ENCODE measurements around the gene ENTREP3.
A peak's percentile ranks its signal among the peaks of the same experiment; 100 is the strongest.

Gene ENTREP3

GRCh38 chr1:155242805-155243358 is 12.4 kb downstream of the ENTREP3 start:
- Histone ChIP-seq H3K27ac (ENCODE audit: low read length, poor library complexity, severe bottlenecking) (no peak overlapping the region), H3K18ac (ENCODE audit: low read depth in 1 of 2, low read length in 2 of 2) (no peak overlapping the region), H2AK5ac (ENCODE audit: low read length, severe bottlenecking) (no peak overlapping the region), H4K91ac (ENCODE audit: low read length) (no peak overlapping the region), H4K8ac (ENCODE audit: low read length) (no peak overlapping the region), H3K4ac (ENCODE audit: low read depth in 1 of 2, low read length in 2 of 2) (no peak overlapping the region), H3K14ac (ENCODE audit: low read length in 2 of 2) (no peak overlapping the region), H2BK12ac (ENCODE audit: low read length in 2 of 2) (no peak overlapping the region), H3K9ac (ENCODE audit: low read length) (peak overlapping the region; percentile 91), H2BK5ac (ENCODE audit: low read depth, low read length, poor library complexity, severe bottlenecking) (no peak overlapping the region), H2BK120ac (ENCODE audit: low read depth, low read length) (no peak overlapping the region), H3K4me3 (ENCODE audit: insufficient read depth in 1 of 2, low read depth in 1 of 2, low read length in 2 of 2) (peak overlapping the region in 1 of 2 experiments; percentile 79), H3K9me3 (ENCODE audit: control insufficient read depth, low read length) (no peaks in the 10 kb centered on the region), H3K79me1 (replicated peaks; ENCODE audit: low read length, poor library complexity, severe bottlenecking) (peaks cover 4% of the 10 kb centered on the region), H3K4me1 (ENCODE audit: control insufficient read depth, insufficient read depth, low read depth, low read length) (peaks cover 11% of the 10 kb centered on the region), H2AFZ (ENCODE audit: low read depth, low read length) (no peak overlapping the region), H3K4me2 (ENCODE audit: low read length, poor library complexity, severe bottlenecking) (no peak overlapping the region), H2BK15ac (ENCODE audit: low read depth, poor library complexity, severe bottlenecking) (no peak overlapping the region), H3K23ac (ENCODE audit: low read length in 2 of 2) (no peak overlapping the region), H3K27me3 (ENCODE audit: control insufficient read depth in 1 of 2, insufficient read depth in 1 of 2, low read length in 2 of 2) (no peaks in the 10 kb centered on the region), H3K36me3 (ENCODE audit: control insufficient read depth in 1 of 2, insufficient read depth in 2 of 2, low read depth in 1 of 2, low read length in 2 of 2) (peaks cover 27 to 31% of the 10 kb centered on the region in 2 experiments)
- 86% methylated on average over 3 of the region's 3 CpGs for WGBS
- no peak for DNase-seq

- Histone ChIP-seq H3K79me1 (replicated peaks; ENCODE audit: low read length, poor library complexity, severe bottlenecking) (peaks cover 4% of the 10 kb centered on the region), H3K4ac (ENCODE audit: low read depth in 1 of 2, low read length in 2 of 2) (no peak overlapping the region), H3K9me3 (ENCODE audit: control insufficient read depth, low read length) (no peaks in the 10 kb centered on the region), H4K91ac (ENCODE audit: low read length) (peak overlapping the region; percentile 23), H3K4me2 (ENCODE audit: low read length, poor library complexity, severe bottlenecking) (no peak overlapping the region), H3K4me1 (ENCODE audit: control insufficient read depth, insufficient read depth, low read depth, low read length) (peaks cover 11% of the 10 kb centered on the region), H2BK15ac (ENCODE audit: low read depth, poor library complexity, severe bottlenecking) (no peak overlapping the region), H2AFZ (ENCODE audit: low read depth, low read length) (no peak overlapping the region), H3K4me3 (ENCODE audit: insufficient read depth in 1 of 2, low read depth in 1 of 2, low read length in 2 of 2) (no peak overlapping the region), H3K27ac (ENCODE audit: low read length, poor library complexity, severe bottlenecking) (no peak overlapping the region), H3K23ac (ENCODE audit: low read length in 2 of 2) (no peak overlapping the region), H3K36me3 (ENCODE audit: control insufficient read depth in 1 of 2, insufficient read depth in 2 of 2, low read depth in 1 of 2, low read length in 2 of 2) (peaks cover 23 to 31% of the 10 kb centered on the region in 2 experiments), H3K14ac (ENCODE audit: low read length in 2 of 2) (no peak overlapping the region), H2AK5ac (ENCODE audit: low read length, severe bottlenecking) (no peak overlapping the region), H3K27me3 (ENCODE audit: control insufficient read depth in 1 of 2, insufficient read depth in 1 of 2, low read length in 2 of 2) (no peaks in the 10 kb centered on the region), H2BK120ac (ENCODE audit: low read depth, low read length) (no peak overlapping the region), H4K8ac (ENCODE audit: low read length) (peak overlapping the region; percentile 62), H3K18ac (ENCODE audit: low read depth in 1 of 2, low read length in 2 of 2) (no peak overlapping the region), H3K9ac (ENCODE audit: low read length) (no peak overlapping the region), H2BK5ac (ENCODE audit: low read depth, low read length, poor library complexity, severe bottlenecking) (no peak overlapping the region), H2BK12ac (ENCODE audit: low read length in 2 of 2) (peak overlapping the region in 1 of 2 experiments; percentile 65)
- no peak for DNase-seq
- 87% methylated on average over 4 of the region's 4 CpGs for WGBS
Measured at GRCh38 chr1:155241841-155242264, 13.4 kb downstream of the ENTREP3 start.

GRCh38 chr1:155241069-155241679 is 14.1 kb downstream of the ENTREP3 start:
- H3K79me1 ChIP-seq (replicated peaks; ENCODE audit: low read length, poor library complexity, severe bottlenecking): peaks cover 4% of the 10 kb centered on the region
- H3K4me2 ChIP-seq (ENCODE audit: low read length, poor library complexity, severe bottlenecking): peak overlapping the region; percentile 56
- DNase-seq: peak; percentile 87
- H2BK120ac ChIP-seq (ENCODE audit: low read depth, low read length): no peak overlapping the region
- H3K27ac ChIP-seq (ENCODE audit: low read length, poor library complexity, severe bottlenecking): no peak overlapping the region
- H3K4me3 ChIP-seq (ENCODE audit: insufficient read depth in 1 of 2, low read depth in 1 of 2, low read length in 2 of 2): peak overlapping the region in 1 of 2 experiments; percentile 71
- H3K18ac ChIP-seq (ENCODE audit: low read depth in 1 of 2, low read length in 2 of 2): no peak overlapping the region
- H3K14ac ChIP-seq (ENCODE audit: low read length in 2 of 2): no peak overlapping the region
- no peak overlapping the region for H4K8ac ChIP-seq (ENCODE audit: low read length)
- H3K4me1 ChIP-seq (ENCODE audit: control insufficient read depth, insufficient read depth, low read depth, low read length): peaks cover 11% of the 10 kb centered on the region
- H2AK5ac ChIP-seq (ENCODE audit: low read length, severe bottlenecking): no peak overlapping the region
- H2AFZ ChIP-seq (ENCODE audit: low read depth, low read length): no peak overlapping the region
- 22% methylated on average over 4 of the region's 4 CpGs for WGBS
- no peak overlapping the region for H2BK15ac ChIP-seq (ENCODE audit: low read depth, poor library complexity, severe bottlenecking)
- H3K36me3 ChIP-seq (ENCODE audit: control insufficient read depth in 1 of 2, insufficient read depth in 2 of 2, low read depth in 1 of 2, low read length in 2 of 2): peaks cover 27 to 31% of the 10 kb centered on the region in 2 experiments
- H4K91ac ChIP-seq (ENCODE audit: low read length): no peak overlapping the region
- no peaks in the 10 kb centered on the region for H3K27me3 ChIP-seq (ENCODE audit: control insufficient read depth in 1 of 2, insufficient read depth in 1 of 2, low read length in 2 of 2)
- H3K23ac ChIP-seq (ENCODE audit: low read length in 2 of 2): no peak overlapping the region
- H3K4ac ChIP-seq (ENCODE audit: low read depth in 1 of 2, low read length in 2 of 2): peak overlapping the region in 1 of 2 experiments; percentile 64
- no peak overlapping the region for H2BK5ac ChIP-seq (ENCODE audit: low read depth, low read length, poor library complexity, severe bottlenecking)
- peak overlapping the region; percentile 66 for H3K9ac ChIP-seq (ENCODE audit: low read length)
- no peaks in the 10 kb centered on the region for H3K9me3 ChIP-seq (ENCODE audit: control insufficient read depth, low read length)
- no peak overlapping the region for H2BK12ac ChIP-seq (ENCODE audit: low read length in 2 of 2)

- H4K8ac ChIP-seq (ENCODE audit: low read length): no peak overlapping the region
- DNase-seq: no peak
- no peaks in the 10 kb centered on the region for H3K27me3 ChIP-seq (ENCODE audit: control insufficient read depth in 1 of 2, insufficient read depth in 1 of 2, low read length in 2 of 2)
- H3K27ac ChIP-seq (ENCODE audit: low read length, poor library complexity, severe bottlenecking): no peak overlapping the region
- no peak overlapping the region for H2BK12ac ChIP-seq (ENCODE audit: low read length in 2 of 2)
- WGBS: 65% methylated on average over 4 of the region's 5 CpGs
- no peak overlapping the region for H2AK5ac ChIP-seq (ENCODE audit: low read length, severe bottlenecking)
- H3K36me3 ChIP-seq (ENCODE audit: control insufficient read depth in 1 of 2, insufficient read depth in 2 of 2, low read depth in 1 of 2, low read length in 2 of 2): peaks cover 39 to 40% of the 10 kb centered on the region in 2 experiments
- H3K79me1 ChIP-seq (replicated peaks; ENCODE audit: low read length, poor library complexity, severe bottlenecking): peaks cover 4% of the 10 kb centered on the region
- no peak overlapping the region for H3K4me3 ChIP-seq (ENCODE audit: insufficient read depth in 1 of 2, low read depth in 1 of 2, low read length in 2 of 2)
- no peak overlapping the region for H3K4me2 ChIP-seq (ENCODE audit: low read length, poor library complexity, severe bottlenecking)
- no peak overlapping the region for H2BK5ac ChIP-seq (ENCODE audit: low read depth, low read length, poor library complexity, severe bottlenecking)
- no peak overlapping the region for H3K23ac ChIP-seq (ENCODE audit: low read length in 2 of 2)
- H2BK15ac ChIP-seq (ENCODE audit: low read depth, poor library complexity, severe bottlenecking): no peak overlapping the region
- no peak overlapping the region for H2AFZ ChIP-seq (ENCODE audit: low read depth, low read length)
- no peak overlapping the region for H3K9ac ChIP-seq (ENCODE audit: low read length)
- H3K4ac ChIP-seq (ENCODE audit: low read depth in 1 of 2, low read length in 2 of 2): no peak overlapping the region
- no peak overlapping the region for H4K91ac ChIP-seq (ENCODE audit: low read length)
- peaks cover 10% of the 10 kb centered on the region for H3K4me1 ChIP-seq (ENCODE audit: control insufficient read depth, insufficient read depth, low read depth, low read length)
- no peaks in the 10 kb centered on the region for H3K9me3 ChIP-seq (ENCODE audit: control insufficient read depth, low read length)
- no peak overlapping the region for H3K14ac ChIP-seq (ENCODE audit: low read length in 2 of 2)
- no peak overlapping the region for H3K18ac ChIP-seq (ENCODE audit: low read depth in 1 of 2, low read length in 2 of 2)
- H2BK120ac ChIP-seq (ENCODE audit: low read depth, low read length): no peak overlapping the region
Measured at GRCh38 chr1:155236451-155236850, 18.8 kb downstream of the ENTREP3 start.
